CD14-positive monocyte (primary cell): ENCODE data around the gene DESI2. TPM values are rescaled to one million over a fixed set of nuclear protein-coding genes. Genes with fewer than 3 reads are reported as not detected.
"Not testable (repeated sequence)": the region's sequence is repeated elsewhere in the genome, so short reads cannot be mapped to it uniquely, and the experiment has no call there.

Source experiments
- DNase-seq, 3 donors: peaks; one replicate each; pipeline ENCODE4 v3.0.0-alpha.2; 2011 to 2022
- H2AFZ ChIP-seq: 2 replicates; pipeline ENCODE4 v1.6.0; 2012; ENCODE audit warnings: mild to moderate bottlenecking, low read depth, low read length, inconsistent platforms; ENCODE audit not compliant: insufficient read depth, poor library complexity, severe bottlenecking
- H3K27ac ChIP-seq, 2 donors: 1 replicate in 1 of 2; 2 replicates in 1 of 2; pipeline ENCODE4 v1.5.1; 2012 to 2013; ENCODE audit warnings: low read length in 2 of 2, control low read depth in 1 of 2, inconsistent platforms in 1 of 2, low read depth in 1 of 2, mild to moderate bottlenecking in 1 of 2
- H3K27me3 ChIP-seq, 2 donors: one replicate each; pipeline versions ENCODE4 v1.6.0 to v1.6.1; 2011 to 2013; ENCODE audit warnings: low read length in 2 of 2; ENCODE audit not compliant: control insufficient read depth in 2 of 2, insufficient read depth in 2 of 2
- H3K36me3 ChIP-seq, 2 donors: replicated peaks in 1 of 2; 1 replicate in 1 of 2; 2 replicates in 1 of 2; pipeline versions ENCODE4 v1.5.1 to v1.6.1; 2012 to 2013; ENCODE audit warnings: low read length in 2 of 2, control low read depth in 1 of 2, inconsistent platforms in 1 of 2, mild to moderate bottlenecking in 1 of 2; ENCODE audit not compliant: insufficient read depth in 2 of 2, control insufficient read depth in 1 of 2
- H3K4me1 ChIP-seq, 2 donors: 1 replicate in 1 of 2; 2 replicates in 1 of 2; pipeline versions ENCODE4 v1.5.1 to v1.6.1; 2012 to 2013; ENCODE audit warnings: low read length in 2 of 2, control low read depth in 1 of 2, inconsistent platforms in 1 of 2, mild to moderate bottlenecking in 1 of 2, moderate library complexity in 1 of 2; ENCODE audit not compliant: insufficient read depth in 2 of 2, control insufficient read depth in 1 of 2
- H3K4me2 ChIP-seq: replicated peaks from 2 replicates; pipeline ENCODE3; 2012; ENCODE audit warnings: low read length, moderate library complexity, mild to moderate bottlenecking; ENCODE audit not compliant: poor library complexity, severe bottlenecking; ENCODE audit errors: extremely low read depth
- H3K4me3 ChIP-seq, 3 experiments: fragments of 200-600 bp in 1 of 3; sonication (generic) in 1 of 3; replicated peaks in 1 of 3; 1 replicate in 2 of 3; 2 replicates in 1 of 3; pipeline ENCODE4 v1.5.1; 2011 to 2013; ENCODE audit warnings: low read length in 3 of 3, mild to moderate bottlenecking in 3 of 3, control low read depth in 2 of 3, low read depth in 2 of 3, inconsistent platforms in 1 of 3, moderate library complexity in 1 of 3
- H3K79me2 ChIP-seq: 2 replicates; pipeline ENCODE4 v1.6.0; 2012; ENCODE audit warnings: mild to moderate bottlenecking, control low read depth, inconsistent platforms, low read length, moderate library complexity; ENCODE audit not compliant: insufficient read depth
- H3K9ac ChIP-seq: 2 replicates; pipeline ENCODE4 v1.6.0; 2017; ENCODE audit warnings: low read length, mild to moderate bottlenecking; ENCODE audit not compliant: insufficient read depth, poor library complexity, severe bottlenecking
- H3K9me3 ChIP-seq, 2 donors: replicated peaks in 1 of 2; 1 replicate in 1 of 2; 2 replicates in 1 of 2; pipeline versions ENCODE4 v1.5.1 to v1.6.1; 2012 to 2013; ENCODE audit warnings: low read length in 2 of 2, control low read depth in 1 of 2; ENCODE audit not compliant: control insufficient read depth in 1 of 2, insufficient read depth in 1 of 2
- H4K20me1 ChIP-seq: 2 replicates; pipeline ENCODE4 v1.6.0; 2012; ENCODE audit warnings: mild to moderate bottlenecking, low read length, control low read depth, moderate library complexity; ENCODE audit not compliant: insufficient read depth
- H3K27ac Mint-ChIP-seq, 7 donors: one replicate each; pipeline ENCODE4 v1.8.0; 2020; ENCODE audit warnings: mild to moderate bottlenecking in 7 of 7, mixed read lengths in 7 of 7, moderate library complexity in 6 of 7, inconsistent platforms in 2 of 7
- H3K27me3 Mint-ChIP-seq, 3 donors: one replicate each; pipeline ENCODE4 v1.8.0; 2021 to 2022; ENCODE audit warnings: low read depth in 3 of 3, mild to moderate bottlenecking in 3 of 3, mixed read lengths in 3 of 3, moderate library complexity in 3 of 3, inconsistent platforms in 1 of 3
- H3K36me3 Mint-ChIP-seq, 2 donors: one replicate each; pipeline ENCODE4 v1.8.0; 2020; ENCODE audit warnings: mixed read lengths in 2 of 2, inconsistent platforms in 1 of 2, mild to moderate bottlenecking in 1 of 2
- H3K4me1 Mint-ChIP-seq: one replicate; pipeline ENCODE4 v1.8.0; 2020; ENCODE audit warnings: mild to moderate bottlenecking, mixed read lengths
- H3K4me3 Mint-ChIP-seq, 2 donors: one replicate each; pipeline ENCODE4 v1.8.0; 2020; ENCODE audit warnings: mild to moderate bottlenecking in 2 of 2, mixed read lengths in 2 of 2, moderate library complexity in 1 of 2
- H3K9me3 Mint-ChIP-seq, 7 donors: one replicate each; pipeline ENCODE4 v1.8.0; 2020 to 2022; ENCODE audit warnings: mixed read lengths in 7 of 7, mild to moderate bottlenecking in 6 of 7, moderate library complexity in 6 of 7, inconsistent platforms in 2 of 7
- CTCF ChIP-seq: fragments of 200-600 bp; IDR thresholded peaks from one replicate; pipeline ENCODE4 v1.8.0; 2022; ENCODE audit warnings: antibody characterized with exemption, mild to moderate bottlenecking
- WGBS: methylation state at CpG from one replicate; pipeline ENCODE4 v1.1.5; 2013; ENCODE audit warnings: missing lambda C conversion rate; ENCODE audit not compliant: insufficient coverage; 5-methylcytosine and 5-hydroxymethylcytosine counted together
- intact Hi-C, 2 donors: fragments of 100-400 bp; cut with micrococcal nuclease; formaldehyde crosslinking; loops; one replicate each; pipeline versions ENCODE4 v1.15.0 to v1.15.1; 2023
- polyA plus RNA-seq, 3 donors: library from polyadenylated mRNA; depleted of rRNA in 1 of 3; unstranded in 2 of 3; stranded (reverse) in 1 of 3; fragments of 300-500 nt in 2 of 3; fragments of >200 nt in 1 of 3; fragmentation: Illumina TruSeq in 2 of 3; gene quantifications; 1 replicate in 2 of 3; 2 replicates in 1 of 3; pipeline ENCODE4 v1.2.3, GENCODE V29; 2012 to 2021

Gene DESI2
- polyA plus RNA-seq, 3 donors: 10.5 to 12.0 (median 11.2) TPM

DNA sequence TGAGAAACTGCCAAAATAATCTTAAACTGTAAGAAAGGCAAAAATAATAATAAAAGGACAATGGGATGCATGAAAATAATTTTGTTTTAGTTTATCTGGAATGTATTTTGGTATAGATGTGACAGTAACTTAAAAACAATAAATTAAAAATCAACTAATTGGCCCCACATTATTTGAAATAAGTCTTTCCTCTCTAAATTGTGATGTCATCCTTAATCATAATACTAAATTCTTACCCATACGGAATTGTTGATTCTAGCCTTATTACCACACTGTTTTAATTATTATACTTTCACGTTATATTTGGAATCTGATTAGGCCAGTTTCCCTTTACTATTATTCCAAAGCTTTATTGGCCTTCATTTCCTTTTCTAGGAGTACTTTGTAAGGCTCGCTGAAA is 7.7 kb downstream of the DESI2 start:
- H3K9me3 ChIP-seq: no peaks in the 10 kb centered on the region
- WGBS: 100% methylated on average over 1 of the region's 3 CpGs

DNA sequence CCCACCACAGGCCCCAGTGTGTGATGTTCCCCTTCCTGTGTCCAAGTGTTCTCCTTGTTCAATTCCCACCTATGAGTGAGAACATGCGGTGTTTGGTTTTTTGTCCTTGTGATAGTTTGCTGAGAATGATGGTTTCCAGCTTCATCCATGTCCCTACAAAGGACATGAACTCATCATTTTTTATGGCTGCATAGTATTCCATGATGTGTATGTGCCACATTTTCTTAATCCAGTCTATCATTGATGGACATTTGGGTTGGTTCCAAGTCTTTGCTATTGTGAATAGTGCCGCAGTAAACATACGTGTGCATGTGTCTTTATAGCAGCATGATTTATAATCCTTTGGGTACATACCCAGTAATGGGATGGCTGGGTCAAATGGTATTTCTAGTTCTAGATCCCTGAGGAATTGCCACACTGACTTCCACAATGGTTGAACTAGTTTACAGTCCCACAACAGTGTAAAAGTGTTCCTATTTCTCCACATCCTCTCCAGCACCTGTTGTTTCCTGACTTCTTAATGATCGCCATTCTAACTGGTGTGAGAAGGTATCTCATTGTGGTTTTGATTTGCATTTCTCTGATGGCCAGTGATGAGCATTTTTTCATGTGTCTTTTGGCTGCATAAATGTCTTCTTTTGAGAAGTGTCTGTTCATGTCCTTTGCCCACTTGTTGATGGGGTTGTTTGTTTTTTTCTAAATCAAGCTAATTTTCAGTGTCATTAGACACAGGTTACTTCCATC is 8.8 kb downstream of the DESI2 start:
- peaks cover 29 to 49% of the 10 kb centered on the region in 2 donors for H3K36me3 Mint-ChIP-seq
- H3K4me3 ChIP-seq, H3K27ac Mint-ChIP-seq, H3K9ac ChIP-seq, intact Hi-C loops, H3K27ac ChIP-seq, H3K9me3 ChIP-seq, H3K27me3 Mint-ChIP-seq, DNase-seq, H2AFZ ChIP-seq, H3K9me3 Mint-ChIP-seq, H3K4me1 ChIP-seq, H3K4me3 Mint-ChIP-seq, H3K27me3 ChIP-seq, H3K4me2 ChIP-seq: not testable (repeated sequence)
- WGBS: no CpG with 5 or more reads among the region's 4 CpGs
- H3K4me1 Mint-ChIP-seq: peaks cover 18% of the 10 kb centered on the region
- Histone ChIP-seq H3K36me3 (peaks cover 15 to 35% of the 10 kb centered on the region in 2 donors), H4K20me1 (peaks cover 45% of the 10 kb centered on the region), H3K79me2 (peaks cover 88% of the 10 kb centered on the region)

More for the DNA sequence above, 7.7 kb downstream of the DESI2 start:
- Histone ChIP-seq H3K27ac (no peak overlapping the region), H3K27me3 (no peaks in the 10 kb centered on the region), H3K9ac (no peak overlapping the region), H3K4me2 (no peak overlapping the region), H3K79me2 (peaks cover 92% of the 10 kb centered on the region), H3K4me1 (peaks cover 0 to 7% of the 10 kb centered on the region in 2 donors), H2AFZ (no peak overlapping the region), H3K4me3 (no peak overlapping the region), H3K36me3 (peaks cover 15 to 35% of the 10 kb centered on the region in 2 donors), H4K20me1 (peaks cover 33% of the 10 kb centered on the region)
- Mint-ChIP-seq H3K4me1 (peaks cover 18% of the 10 kb centered on the region), H3K27me3 (peaks cover 0 to 2% (median 0%) of the 10 kb centered on the region in 3 donors), H3K36me3 (peaks cover 29 to 55% of the 10 kb centered on the region in 2 donors), H3K4me3 (no peak overlapping the region), H3K27ac (no peak overlapping the region), H3K9me3 (peaks cover 0 to 3% (median 0%) of the 10 kb centered on the region in 7 donors)
- intact Hi-C loops: no loop called here
- DNase-seq: no peak
- TF ChIP-seq CTCF: no peak
